Tibial artery (tissue), 4 donors: Measurements from ENCODE around the gene FBXW10B.
"Not testable (repeated sequence)": the region's sequence is repeated elsewhere in the genome, so short reads cannot be mapped to it uniquely, and the experiment has no call there.

ENCODE experiments used
- DNase-seq, 2 donors: peaks; one replicate each; pipeline ENCODE4 v3.0.0-alpha.2; 2019
- H3K27ac ChIP-seq, 2 donors: fragments of 200-600 bp; sonication (generic) in 1 of 2; 1 replicate in 1 of 2; 2 replicates in 1 of 2; pipeline ENCODE4 v1.5.1; 2018 to 2019; ENCODE audit warnings: mild to moderate bottlenecking in 1 of 2
- H3K27me3 ChIP-seq, 2 donors: fragments of 200-600 bp; sonication (generic) in 1 of 2; one replicate each; pipeline versions ENCODE4 v1.5.1 to v1.6.0; 2016 to 2019
- H3K36me3 ChIP-seq, 3 donors: fragments of 200-600 bp; sonication (generic) in 2 of 3; one replicate each; pipeline ENCODE4 v1.5.1; 2016 to 2019; ENCODE audit warnings: mild to moderate bottlenecking in 2 of 3
- H3K4me1 ChIP-seq, 4 donors: fragments of 200-600 bp; sonication (generic) in 2 of 4; 1 replicate in 3 of 4; 2 replicates in 1 of 4; pipeline ENCODE4 v1.5.1; 2016 to 2019
- H3K4me3 ChIP-seq, 2 donors: fragments of 200-600 bp; sonication (generic) in 1 of 2; 1 replicate in 1 of 2; 2 replicates in 1 of 2; pipeline ENCODE4 v1.5.1; 2018 to 2019; ENCODE audit warnings: mild to moderate bottlenecking in 2 of 2
- H3K9me3 ChIP-seq, 3 donors: fragments of 200-600 bp; sonication (generic) in 1 of 3; one replicate each; pipeline ENCODE4 v1.5.1; 2016 to 2019
- CTCF ChIP-seq, 2 experiments: fragments of 200-600 bp in 1 of 2; fragments of 450-650 bp in 1 of 2; IDR thresholded peaks; one replicate each; pipeline ENCODE4 v1.5.1; 2017 to 2019; ENCODE audit warnings: antibody characterized with exemption in 2 of 2, mild to moderate bottlenecking in 1 of 2, moderate library complexity in 1 of 2
- intact Hi-C: fragments of 100-400 bp; cut with DNase I; formaldehyde crosslinking; loops from one replicate; pipeline ENCODE4 v1.15.0; 2023; ENCODE audit warnings: low total_unique reads

The FBXW10B gene

GRCh38 chr17:15652960-15653359 lies 33.5 kb upstream of the FBXW10B start:
- DNase-seq: no peak
- no peak overlapping the region for H3K27ac ChIP-seq
- intact Hi-C loops: no loop called here

GRCh38 chr17:15651583-15652110 lies 32.1 kb upstream of the FBXW10B start:
- Histone ChIP-seq H3K27ac (peak overlapping the region; percentile 61 to 76), H3K9me3 (no peaks in the 10 kb centered on the region), H3K27me3 (no peaks in the 10 kb centered on the region), H3K36me3 (no peaks in the 10 kb centered on the region), H3K4me3 (peak overlapping the region; percentile 54 to 59), H3K4me1 (peaks cover 0 to 31% (median 24%) of the 10 kb centered on the region in 4 donors)
- intact Hi-C loops: no loop called here
- TF ChIP-seq CTCF (IDR thresholded peaks at IDR 0.05): no peak
- peak; percentile 95 to 96 for DNase-seq

More at GRCh38 chr17:15652960-15653359, 33.5 kb upstream of the FBXW10B start:
- H3K4me1 ChIP-seq: peaks cover 0 to 31% (median 24%) of the 10 kb centered on the region in 4 donors
- no peaks in the 10 kb centered on the region for H3K36me3 ChIP-seq
- no peak overlapping the region for H3K4me3 ChIP-seq
- H3K9me3 ChIP-seq: no peaks in the 10 kb centered on the region
- H3K27me3 ChIP-seq: no peaks in the 10 kb centered on the region
- TF ChIP-seq CTCF (IDR thresholded peaks at IDR 0.05): no peak

DNA sequence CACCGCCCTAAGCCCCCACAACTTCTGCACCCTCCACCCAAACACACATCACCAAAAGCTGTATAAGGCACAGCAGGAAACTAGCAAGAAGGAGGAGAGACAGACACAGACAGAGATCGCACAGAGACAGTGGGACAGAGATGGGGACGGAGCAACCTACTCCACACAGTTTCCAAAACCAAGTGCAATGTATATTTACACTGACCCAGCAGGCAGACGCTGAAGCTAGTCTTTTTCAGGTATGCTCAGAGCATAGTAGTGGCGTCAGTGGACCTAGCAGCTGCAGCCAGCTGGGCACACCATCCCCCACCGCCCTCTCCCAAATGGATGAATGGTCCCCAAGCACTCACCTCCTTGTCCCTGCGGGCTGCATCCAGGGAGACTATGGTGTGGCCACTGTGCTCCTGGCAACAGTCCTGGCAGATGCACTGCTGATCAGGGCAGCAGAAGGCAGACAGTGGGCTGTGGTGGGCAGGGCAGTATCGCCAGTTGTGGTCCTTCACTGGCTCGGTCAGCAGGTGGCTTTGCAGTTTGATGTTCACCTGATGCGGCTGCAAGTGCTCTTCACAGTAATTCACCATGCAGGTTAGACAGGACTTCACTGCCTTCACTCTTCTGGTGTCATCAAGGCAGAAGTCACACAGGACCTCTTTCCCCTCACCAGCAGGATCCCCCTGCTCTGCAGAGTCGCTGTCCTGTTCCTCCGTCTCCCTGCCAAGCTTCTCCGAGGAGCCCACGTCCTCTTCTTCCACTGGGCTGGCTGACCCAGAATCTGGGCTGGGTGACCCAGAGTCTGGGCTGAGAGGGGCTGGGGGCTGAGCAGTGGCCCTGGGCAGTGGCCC lies 31.5 kb upstream of the FBXW10B start:
- H3K27ac ChIP-seq: peak overlapping the region; percentile 61 to 76
- no peaks in the 10 kb centered on the region for H3K27me3 ChIP-seq
- H3K4me3 ChIP-seq: peak overlapping the region; percentile 54 to 59
- peaks cover 0 to 31% (median 25%) of the 10 kb centered on the region in 4 donors for H3K4me1 ChIP-seq
- H3K9me3 ChIP-seq: no peaks in the 10 kb centered on the region
- no peak for DNase-seq
- intact Hi-C loops: no loop called here
- H3K36me3 ChIP-seq: no peaks in the 10 kb centered on the region
- no peak for TF ChIP-seq CTCF (IDR thresholded peaks at IDR 0.05)

- DNase-seq: peak; percentile 46 to 73
- intact Hi-C loops: no loop called here
- H3K27me3 ChIP-seq: no peaks in the 10 kb centered on the region
- peak overlapping the region; percentile 54 to 59 for H3K4me3 ChIP-seq
- peak overlapping the region; percentile 61 to 76 for H3K27ac ChIP-seq
- H3K36me3 ChIP-seq: no peaks in the 10 kb centered on the region
- H3K9me3 ChIP-seq: no peaks in the 10 kb centered on the region
- H3K4me1 ChIP-seq: peaks cover 0 to 38% (median 29%) of the 10 kb centered on the region in 4 donors
- TF ChIP-seq CTCF (IDR thresholded peaks at IDR 0.05): no peak
Observed at GRCh38 chr17:15649861-15650421, 30.4 kb upstream of the FBXW10B start.

GRCh38 chr17:15648386-15648785 lies 28.9 kb upstream of the FBXW10B start:
- no peak for DNase-seq
- H3K4me1 ChIP-seq: peaks cover 0 to 40% (median 30%) of the 10 kb centered on the region in 4 donors
- no peaks in the 10 kb centered on the region for H3K9me3 ChIP-seq
- H3K27me3 ChIP-seq: no peaks in the 10 kb centered on the region
- intact Hi-C loops: no loop called here
- no peak overlapping the region for H3K4me3 ChIP-seq
- no peaks in the 10 kb centered on the region for H3K36me3 ChIP-seq
- no peak for TF ChIP-seq CTCF (IDR thresholded peaks at IDR 0.05)
- no peak overlapping the region for H3K27ac ChIP-seq

DNA sequence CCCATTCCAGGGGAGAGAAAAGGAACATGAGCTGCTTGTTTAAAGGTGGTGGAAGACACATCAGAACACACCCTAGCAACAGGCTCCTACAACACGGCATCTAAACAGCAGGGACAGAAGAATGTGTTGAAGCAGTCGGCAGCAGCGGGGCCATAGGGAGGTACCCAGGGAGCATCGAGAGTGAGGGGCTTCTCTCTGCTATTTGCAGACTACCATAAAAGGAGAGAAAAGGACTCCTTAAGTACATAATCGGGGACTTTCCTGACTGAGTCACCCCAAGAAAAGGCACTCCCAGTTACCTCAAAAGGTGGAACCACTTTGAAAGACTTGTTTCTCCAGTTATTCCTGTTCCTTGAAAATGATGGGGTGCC lies 26.4 kb upstream of the FBXW10B start:
- DNase-seq, H3K36me3 ChIP-seq, intact Hi-C loops, H3K4me3 ChIP-seq, H3K27me3 ChIP-seq, H3K9me3 ChIP-seq: not testable (repeated sequence)
- peaks cover 0 to 32% (median 21%) of the 10 kb centered on the region in 4 donors for H3K4me1 ChIP-seq
- H3K27ac ChIP-seq: peak overlapping the region in 1 of 2 donors; percentile 48

GRCh38 chr17:15645099-15645941 lies 25.8 kb upstream of the FBXW10B start:
- DNase-seq, intact Hi-C loops, H3K4me3 ChIP-seq, H3K36me3 ChIP-seq, H3K9me3 ChIP-seq, H3K27me3 ChIP-seq: not testable (repeated sequence)
- Histone ChIP-seq H3K27ac (peak overlapping the region in 1 of 2 donors; percentile 48), H3K4me1 (peaks cover 0 to 26% (median 15%) of the 10 kb centered on the region in 4 donors)
